GM06990 (cell line): Measurements from ENCODE around the gene PKP1.

Experiments used
- DNase-seq: peaks from one replicate; pipeline ENCODE4 v3.0.0-alpha.2; 2011; ENCODE audit not compliant: insufficient read length; ENCODE audit errors: extremely low read depth
- H3K27me3 ChIP-seq: replicated peaks from 2 replicates; pipeline ENCODE4 v1.6.0; 2011; ENCODE audit warnings: low read length; ENCODE audit not compliant: control insufficient read depth, insufficient read depth
- H3K36me3 ChIP-seq: 2 replicates; pipeline ENCODE4 v1.5.1; 2011; ENCODE audit warnings: low read length; ENCODE audit not compliant: control insufficient read depth, insufficient read depth
- H3K4me3 ChIP-seq: replicated peaks from 2 replicates; pipeline ENCODE4 v1.5.1; 2011; ENCODE audit warnings: low read depth, mild to moderate bottlenecking, control low read depth, low read length
- CTCF ChIP-seq: IDR thresholded peaks from 2 replicates; pipeline ENCODE4 v1.5.1; 2011; ENCODE audit warnings: low read length, control low read depth, mild to moderate bottlenecking, inconsistent platforms; ENCODE audit not compliant: insufficient read depth, poor library complexity, severe bottlenecking

Gene PKP1

GRCh38 chr1:201359873-201360210 is 76.5 kb downstream of the PKP1 start:
- H3K27me3 ChIP-seq, result peaks cover 3% of the 10 kb centered on the region
- no peak for DNase-seq
- no peak overlapping the region for H3K4me3 ChIP-seq
- H3K36me3 ChIP-seq, result no peaks in the 10 kb centered on the region
- no peak for TF ChIP-seq CTCF

- H3K27me3 ChIP-seq, result peaks cover 3% of the 10 kb centered on the region
- no peak for TF ChIP-seq CTCF
- no peaks in the 10 kb centered on the region for H3K36me3 ChIP-seq
- no peak overlapping the region for H3K4me3 ChIP-seq
- DNase-seq, result no peak
These were observed 77.2 kb downstream of the PKP1 start for GRCh38 chr1:201360486-201360885.

GRCh38 chr1:201360901-201361651 is 77.8 kb downstream of the PKP1 start:
- Histone ChIP-seq H3K36me3 (no peaks in the 10 kb centered on the region), H3K4me3 (no peak overlapping the region), H3K27me3 (peaks cover 3% of the 10 kb centered on the region)
- DNase-seq, result no peak
- TF ChIP-seq CTCF, result no peak

DNA sequence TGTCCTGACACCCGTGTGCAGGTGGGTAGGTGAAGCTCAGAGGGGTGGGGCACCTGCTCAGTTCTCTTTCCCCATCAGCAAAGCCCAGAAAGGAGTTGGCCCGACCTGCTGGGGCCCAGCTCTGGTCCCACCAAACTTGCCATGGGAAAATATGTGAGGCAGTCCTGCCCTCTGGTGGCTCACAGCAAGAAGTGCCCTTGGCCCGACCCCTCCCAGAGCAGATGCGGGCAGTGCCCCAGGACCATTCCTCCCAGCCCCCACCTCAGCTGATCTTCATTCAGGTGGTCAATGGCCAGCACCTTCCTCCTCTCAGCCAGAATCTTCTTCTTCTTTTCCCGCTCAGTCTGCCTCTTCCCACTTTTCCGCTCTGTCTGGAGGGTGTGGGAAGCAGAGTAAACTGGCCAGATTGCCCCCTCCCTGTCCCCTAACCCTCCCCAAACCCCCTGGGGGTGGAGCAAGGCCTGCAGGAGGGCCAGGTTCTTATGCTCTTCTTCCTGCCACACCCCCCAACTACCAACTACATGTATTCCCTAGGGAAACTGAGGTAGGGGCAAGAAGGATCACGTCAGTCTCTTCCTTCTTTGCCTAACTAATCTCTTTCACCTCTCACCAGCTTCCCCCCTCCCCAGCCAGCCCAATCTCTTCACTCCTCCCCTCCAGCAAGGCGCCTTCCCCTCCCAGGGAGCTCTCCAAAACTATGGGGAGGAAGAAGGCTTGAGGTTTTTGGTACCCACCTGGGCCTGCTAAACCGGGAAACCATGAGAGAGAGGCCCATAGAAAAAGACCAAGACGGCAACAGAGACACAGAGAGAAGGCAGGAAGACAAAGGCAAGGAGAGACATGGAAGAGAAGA is 78.6 kb downstream of the PKP1 start:
- Histone ChIP-seq H3K27me3 (peaks cover 3% of the 10 kb centered on the region), H3K4me3 (no peak overlapping the region), H3K36me3 (no peaks in the 10 kb centered on the region)
- peak; percentile 19 for DNase-seq
- TF ChIP-seq CTCF, result peak; percentile 84

- TF ChIP-seq CTCF, result no peak
- H3K27me3 ChIP-seq, result peaks cover 2% of the 10 kb centered on the region
- H3K4me3 ChIP-seq, result no peak overlapping the region
- DNase-seq, result no peak
- no peaks in the 10 kb centered on the region for H3K36me3 ChIP-seq
These were observed 79.6 kb downstream of the PKP1 start for GRCh38 chr1:201362906-201363305.
